T-helper 2 cell treated with Interferon-gamma antibody and Interleukin-4, amounts not matched to agents 100 ng/mL and 5 ng/mL, for 36 hours (primary cell): ENCODE results near the gene ABHD11. TPM values are rescaled to one million over a fixed set of nuclear protein-coding genes. Genes with fewer than 3 reads are reported as not detected.
"Not testable (repeated sequence)": the region's sequence is repeated elsewhere in the genome, so short reads cannot be mapped to it uniquely, and the experiment has no call there.

Experiments
- intact Hi-C: fragments of 100-400 bp; cut with micrococcal nuclease; formaldehyde crosslinking; loops from one replicate; pipeline ENCODE4 v1.15.1; 2023
- total RNA-seq: library from RNA; stranded (reverse); gene quantifications from 2 replicates; pipeline ENCODE4 v1.2.3, GENCODE V29; 2022

Gene ABHD11
- total RNA-seq, 1 donor from 2014 or later = 17.9 TPM

DNA sequence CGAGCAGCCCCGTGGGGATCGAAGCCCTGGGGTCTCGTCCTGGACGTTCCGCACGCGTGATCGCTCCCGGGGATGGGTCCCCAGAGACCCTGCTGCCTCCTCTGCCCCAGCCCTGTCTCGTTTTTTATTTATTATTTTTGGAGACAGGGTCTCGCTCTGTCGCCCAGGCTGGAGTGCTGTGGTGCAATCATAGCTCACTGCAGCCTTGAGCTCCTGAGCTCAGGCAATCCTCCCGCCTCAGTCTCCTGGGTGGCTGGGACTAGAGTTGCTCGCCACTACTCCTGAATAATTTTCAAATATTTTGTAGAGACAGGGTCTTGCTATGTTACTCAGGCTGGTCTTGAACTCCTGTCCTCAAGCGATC, 18.8 kb downstream of the ABHD11 start:
- intact Hi-C loops = loop anchor here (2.0 to 5.0 kb wide), 2 partner anchors 19 to 97 kb away; partner anchors contain the start of genes ABHD11 and MLXIPL

DNA sequence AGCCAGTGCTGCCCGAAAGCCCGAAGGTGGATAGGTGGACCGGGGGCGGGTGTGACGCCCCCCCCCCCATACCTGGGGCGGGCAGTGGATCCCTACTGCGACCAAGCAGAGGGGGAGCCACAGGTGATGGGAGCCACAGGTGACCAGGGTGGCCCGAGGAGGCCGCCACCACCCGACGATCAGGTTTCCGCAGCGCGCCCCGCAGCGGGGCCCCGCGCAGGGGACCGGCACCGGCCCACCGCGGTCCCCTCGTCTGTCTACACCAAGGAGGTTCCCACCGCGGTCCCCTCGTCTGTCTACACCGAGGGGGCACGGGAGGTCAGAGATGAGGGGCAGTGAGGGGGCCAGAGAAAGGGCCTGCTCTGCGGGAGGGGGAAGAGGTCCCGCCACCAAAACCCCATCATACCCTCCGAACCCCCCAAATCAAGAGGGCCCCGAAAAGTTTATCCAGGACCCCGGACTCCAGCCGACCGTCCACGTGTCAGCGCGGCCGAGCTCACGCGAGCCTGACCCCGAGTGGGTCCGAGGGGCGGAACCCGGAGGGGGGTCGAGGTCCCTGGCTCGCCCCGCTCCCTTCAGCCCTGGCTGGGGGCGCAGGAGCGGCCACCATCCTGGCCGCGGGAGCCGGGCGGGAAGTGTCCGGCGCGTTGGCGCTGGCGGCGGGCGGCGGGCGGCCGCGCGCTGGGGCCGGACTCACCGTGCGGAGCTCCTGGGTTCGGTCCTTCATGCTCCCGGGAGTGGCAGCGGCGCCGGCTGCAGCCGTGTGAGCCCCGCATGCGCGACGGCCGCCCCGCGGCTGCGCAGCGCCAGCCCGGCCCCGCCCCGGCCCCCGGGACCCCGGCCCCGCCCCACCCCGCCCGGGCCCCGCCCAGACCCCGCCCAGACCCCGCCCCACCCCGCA, 19.4 kb downstream of the ABHD11 start, which contains the start of gene STX1A:
STX1A (minus strand) TSS at position 765 of the 901 bp plus-strand sequence; CDS start at position 727, 38 bp downstream.
- intact Hi-C loops = loop anchor here (1.0 to 5.0 kb wide), 5 partner anchors 20 to 197 kb away; partner anchors contain the start of genes ABHD11, BAZ1B, BUD23 and DNAJC30

DNA sequence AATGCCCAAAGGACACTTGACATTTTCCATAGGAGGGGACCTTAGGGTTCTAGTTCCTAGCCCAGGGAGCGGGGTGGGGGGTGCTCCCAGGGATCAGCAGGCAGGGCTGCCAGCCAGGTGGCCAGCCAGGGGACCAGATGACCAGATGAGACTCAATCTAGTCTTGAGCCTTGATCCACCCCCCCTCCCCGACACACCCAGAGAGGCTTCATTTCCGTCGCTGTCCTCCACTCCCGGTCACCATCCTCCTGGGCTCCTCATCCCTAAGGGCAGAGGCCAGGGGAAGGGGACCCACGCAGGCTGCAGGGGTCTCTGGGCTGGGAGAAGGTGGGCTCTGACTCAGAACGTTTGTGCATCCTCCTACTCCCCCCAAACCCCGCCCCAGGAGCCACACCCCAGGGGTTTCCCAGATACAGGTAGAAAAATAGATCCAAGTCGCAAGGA, 20.1 kb downstream of the ABHD11 start:
- intact Hi-C loops = loop anchor here (1.0 to 5.0 kb wide), 5 partner anchors 20 to 196 kb away; partner anchors contain the start of genes ABHD11, BAZ1B, BUD23 and DNAJC30

DNA sequence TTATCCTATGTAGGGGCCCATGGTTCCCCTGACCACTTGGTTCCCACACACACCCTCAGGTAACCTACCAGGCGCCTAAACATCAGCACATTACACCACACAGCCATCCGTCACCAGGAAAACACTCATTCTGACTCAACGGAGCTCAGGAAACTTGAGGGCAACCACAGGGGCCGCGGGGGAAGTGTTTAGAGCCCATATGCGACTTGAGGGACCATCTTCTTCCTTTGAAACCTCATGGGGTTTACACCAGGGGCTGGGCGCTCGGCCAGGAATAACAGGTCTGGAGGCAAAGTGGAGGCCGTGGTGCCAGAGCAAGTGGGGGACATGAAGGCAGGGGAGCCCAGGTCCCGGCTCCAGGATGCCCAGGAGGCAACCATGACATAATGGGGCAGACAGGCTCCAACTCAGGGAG, 20.6 kb downstream of the ABHD11 start:
- intact Hi-C loops = loop anchor here (1.0 to 5.0 kb wide), 5 partner anchors 21 to 196 kb away; partner anchors contain the start of genes ABHD11, BAZ1B, BUD23 and DNAJC30

DNA sequence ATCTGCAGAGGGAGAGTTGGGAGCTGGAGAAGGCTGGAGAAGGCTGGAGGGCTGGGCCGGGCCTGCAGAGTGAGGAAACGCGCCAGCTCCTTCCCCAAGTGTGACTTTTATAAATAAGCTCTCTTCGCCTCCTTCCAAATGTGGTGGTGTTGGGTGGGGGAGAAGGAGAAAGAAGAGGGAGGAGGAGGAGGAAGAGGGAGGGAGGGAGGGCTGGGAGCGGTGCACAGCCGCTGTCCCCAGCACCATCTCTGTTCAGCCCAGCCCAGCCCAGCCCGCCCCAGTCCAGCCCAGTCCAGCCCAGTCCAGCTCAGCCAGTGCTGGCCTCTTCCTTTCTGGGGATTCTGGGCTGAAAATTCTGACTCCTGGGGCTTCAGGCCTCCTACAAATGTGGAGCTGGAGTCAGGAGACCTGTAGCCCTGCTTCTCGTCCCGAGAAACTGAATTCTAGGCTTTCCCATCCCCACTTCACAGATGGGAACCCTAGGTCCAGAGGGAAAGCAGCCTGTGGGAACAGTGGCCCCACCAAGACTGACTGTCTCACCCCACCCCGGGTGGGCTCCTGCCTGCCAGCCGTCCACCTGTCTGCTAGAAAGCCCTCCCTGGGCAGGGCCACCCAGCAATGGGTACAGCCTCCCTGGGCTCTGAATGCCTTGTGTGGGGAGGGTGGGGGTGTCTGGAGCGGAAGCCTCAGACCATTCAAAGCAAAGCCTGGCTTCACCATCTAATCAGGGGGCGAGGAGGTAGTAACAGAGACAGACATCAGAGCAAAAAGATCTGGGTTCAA, 21.4 kb downstream of the ABHD11 start:
- intact Hi-C loops = loop anchor here (5.0 kb wide), 1 partner anchor 95 kb away; the partner anchor contains the start of gene MLXIPL

DNA sequence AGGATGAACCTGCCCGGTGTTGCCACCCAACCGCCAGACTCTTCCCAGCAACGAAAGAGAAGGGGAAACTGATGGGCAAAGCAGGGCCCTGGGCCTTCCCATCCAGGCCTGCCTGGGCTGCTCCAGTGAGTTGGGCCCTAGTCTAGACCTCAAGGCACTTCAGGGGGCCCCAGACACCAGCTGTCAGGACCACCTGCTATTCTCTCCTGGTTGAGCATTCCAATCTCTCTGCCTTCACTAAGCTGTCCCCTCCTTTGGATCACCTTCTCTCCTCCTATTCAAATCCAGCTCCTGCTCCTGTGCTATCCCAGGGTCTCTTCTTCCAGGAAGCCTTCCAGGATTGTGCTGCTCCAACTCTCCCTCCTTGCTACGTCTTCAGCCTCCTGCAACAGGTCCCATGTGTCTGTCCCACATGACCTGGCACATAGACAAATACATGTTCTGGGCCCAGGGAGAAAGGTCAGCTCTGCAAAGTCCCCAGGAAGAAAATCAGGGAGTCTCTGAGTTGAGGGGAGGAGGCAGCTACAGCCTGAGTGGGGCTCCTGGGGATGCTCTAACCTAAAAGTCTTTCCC, 22.2 kb downstream of the ABHD11 start:
- intact Hi-C loops = loop anchor here (1.0 to 5.0 kb wide), 2 partner anchors 12 to 94 kb away; partner anchors contain the start of gene MLXIPL

DNA sequence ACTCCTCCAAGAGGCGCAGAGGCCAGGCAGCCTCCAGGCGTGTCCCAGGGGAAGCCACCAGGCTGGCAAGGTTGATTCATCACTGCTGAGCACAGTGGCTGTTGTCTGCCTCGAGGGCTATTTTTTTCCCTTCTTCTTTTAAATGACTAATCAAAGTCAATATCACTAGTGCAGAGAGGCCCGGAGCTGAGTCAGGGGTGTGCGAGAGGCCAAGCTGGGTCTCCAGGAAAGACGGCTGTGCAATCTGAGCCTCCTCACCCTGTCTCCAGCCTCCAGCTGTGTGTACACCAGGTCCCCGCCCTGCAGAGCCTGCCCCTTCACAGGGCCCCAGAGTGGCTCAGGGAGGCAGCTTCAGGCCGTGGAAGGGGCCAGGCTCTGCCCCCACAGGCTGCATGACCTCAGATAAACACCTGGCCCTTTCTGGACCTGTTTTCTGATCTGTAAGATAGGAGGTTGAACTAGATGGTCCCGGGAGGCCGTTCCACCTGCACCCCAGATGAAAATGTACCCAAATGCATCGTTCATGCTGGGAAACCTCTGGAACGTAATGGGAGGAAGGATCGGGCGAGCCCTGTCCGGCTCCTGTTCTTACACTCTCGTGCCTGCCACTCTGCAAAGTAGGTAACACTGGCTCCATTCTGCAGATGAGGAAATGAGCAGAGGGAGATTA, 22.8 kb downstream of the ABHD11 start:
- intact Hi-C loops = loop anchor here (1.0 to 5.0 kb wide), 2 partner anchors 11 to 93 kb away; partner anchors contain the start of gene MLXIPL

DNA sequence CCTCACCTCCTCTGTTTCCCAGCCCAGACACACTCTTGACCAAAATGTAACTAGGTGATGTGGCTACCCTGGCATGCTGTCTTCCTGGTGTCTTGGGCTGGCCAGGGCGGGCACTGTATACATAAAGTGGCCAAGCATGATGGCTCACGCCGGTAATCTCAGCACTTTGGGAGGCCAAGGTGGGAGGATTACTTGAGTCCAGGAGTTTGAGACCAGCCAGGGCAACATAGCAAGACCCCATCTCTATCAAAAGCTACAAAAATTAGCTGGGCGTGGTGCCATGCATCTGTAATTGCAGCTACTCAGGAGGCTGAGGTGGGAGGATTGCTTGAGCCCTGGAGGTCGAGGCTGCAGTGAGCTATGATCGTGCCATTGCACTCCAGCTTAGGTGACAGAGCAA, 25.3 kb downstream of the ABHD11 start:
- intact Hi-C loops = not testable (repeated sequence)

DNA sequence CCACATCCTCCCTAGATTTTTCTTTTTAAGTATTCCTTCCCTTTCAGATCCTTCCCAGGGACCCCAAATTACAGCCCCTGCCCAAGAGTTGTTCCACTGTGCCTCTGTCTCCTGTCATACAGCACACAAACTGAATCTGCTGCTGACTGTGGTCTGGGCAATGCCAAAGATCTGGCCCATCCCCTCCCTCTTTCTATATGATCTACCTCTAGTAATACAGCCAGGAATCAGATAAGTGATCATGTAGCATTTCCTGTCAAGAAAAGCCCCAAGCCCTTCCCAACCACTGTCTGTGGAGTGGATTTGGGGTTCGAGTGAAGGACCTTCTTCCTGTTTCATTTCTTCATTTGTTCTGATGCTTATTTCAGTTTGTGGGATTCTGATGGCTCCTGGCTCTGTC, 25.8 kb downstream of the ABHD11 start:
- intact Hi-C loops = no loop called here

DNA sequence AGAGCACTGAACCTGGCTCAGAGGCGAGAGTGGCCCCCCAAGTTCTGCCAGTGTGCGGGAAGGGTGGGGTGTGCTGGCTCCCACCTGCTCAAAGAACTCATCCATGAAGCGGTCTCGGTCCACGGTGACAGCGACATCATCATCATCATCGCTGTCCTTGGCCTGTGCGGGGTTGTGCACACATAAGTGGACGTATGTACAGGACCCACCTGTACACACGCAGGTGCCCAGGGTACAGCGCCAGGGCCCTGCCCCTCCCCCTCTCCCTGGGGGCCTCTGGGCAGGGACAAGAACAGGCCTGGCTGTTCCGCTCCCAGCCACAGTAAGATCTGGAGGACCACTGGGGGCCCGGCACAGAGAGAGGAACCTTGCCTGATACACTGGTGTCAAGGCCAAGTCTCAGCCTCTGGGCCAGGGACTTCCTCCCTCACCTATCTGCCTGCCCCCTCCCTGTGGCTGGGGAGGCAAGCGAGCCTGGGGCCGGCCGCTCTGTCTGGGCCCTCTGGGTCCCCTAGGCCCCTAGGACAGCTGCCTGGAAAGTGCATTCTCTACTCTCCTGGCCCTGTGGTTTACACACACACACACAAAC, 29.5 kb downstream of the ABHD11 start:
- intact Hi-C loops = no loop called here

DNA sequence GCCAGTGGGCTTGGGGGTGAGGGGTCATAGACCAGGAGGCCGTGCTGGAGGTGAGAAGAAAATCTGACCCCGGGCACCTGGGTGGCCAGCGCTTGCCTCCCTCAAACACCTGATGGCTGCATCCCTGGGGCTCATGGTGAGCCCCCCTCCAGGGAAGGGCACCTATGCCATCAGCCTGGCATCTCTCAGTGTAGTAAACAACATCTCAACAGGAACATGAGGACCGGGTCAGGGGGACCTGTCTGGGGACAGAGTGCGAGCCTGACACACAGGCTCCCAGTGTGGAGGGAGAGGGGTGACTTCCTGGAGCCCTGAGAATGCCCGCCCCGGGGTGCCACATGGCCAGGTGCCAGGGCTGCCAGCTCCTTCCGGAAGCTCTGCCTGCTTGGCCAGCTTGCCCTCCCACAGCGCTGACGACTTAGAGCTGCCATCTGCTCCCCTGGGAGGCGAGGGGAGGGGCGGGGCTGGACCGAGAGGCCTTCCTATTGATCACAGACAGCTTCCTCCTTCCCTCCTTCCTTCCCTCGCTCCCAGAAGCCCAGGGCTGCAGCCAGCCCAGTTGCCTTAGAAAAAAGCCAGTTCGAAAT, 31.5 kb downstream of the ABHD11 start:
- intact Hi-C loops = no loop called here

DNA sequence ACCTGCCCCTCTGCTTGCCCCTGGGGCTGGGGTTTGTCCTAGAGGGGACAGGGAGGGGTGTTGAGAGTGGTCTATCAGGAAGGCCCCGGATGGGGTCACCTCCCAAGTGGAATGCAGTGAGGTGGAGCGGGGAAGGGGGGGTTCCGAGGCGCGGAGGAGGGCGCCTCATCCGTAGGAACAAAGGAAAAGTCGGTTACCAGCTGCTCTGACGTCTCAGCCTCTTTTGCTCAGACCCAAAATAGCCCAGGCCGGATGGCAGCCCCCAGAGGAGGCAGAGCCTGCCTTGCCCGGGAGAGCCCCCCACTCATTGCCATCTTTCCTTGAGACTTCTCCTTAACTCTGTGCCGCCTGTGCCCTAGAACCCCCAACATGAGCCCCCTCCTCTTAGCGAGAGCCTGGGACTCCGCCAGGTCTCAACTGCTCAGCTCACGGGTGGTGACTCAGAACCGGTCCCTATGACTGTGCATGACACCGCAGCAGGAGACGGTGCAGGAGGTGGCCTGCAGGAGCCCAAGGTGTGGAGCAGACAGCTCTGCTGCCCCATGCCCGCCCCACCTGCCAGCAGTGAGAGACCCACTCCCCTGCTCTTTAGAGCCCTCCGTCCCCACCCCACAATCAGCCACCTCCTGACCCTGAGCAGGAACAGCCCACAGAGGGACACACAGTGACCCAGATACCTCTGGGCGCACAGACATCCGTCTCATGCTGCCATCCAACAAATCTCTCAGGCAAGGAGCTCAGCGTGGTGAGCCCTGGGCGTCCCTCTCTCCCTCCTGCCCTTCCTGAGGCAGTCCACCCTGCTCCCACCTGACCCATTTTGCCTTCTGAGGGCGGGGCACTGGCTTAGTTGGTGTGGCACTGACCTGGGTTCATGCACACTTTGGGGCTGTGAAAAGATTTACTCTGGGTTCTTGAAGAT, 32.2 kb downstream of the ABHD11 start:
- intact Hi-C loops = no loop called here

DNA sequence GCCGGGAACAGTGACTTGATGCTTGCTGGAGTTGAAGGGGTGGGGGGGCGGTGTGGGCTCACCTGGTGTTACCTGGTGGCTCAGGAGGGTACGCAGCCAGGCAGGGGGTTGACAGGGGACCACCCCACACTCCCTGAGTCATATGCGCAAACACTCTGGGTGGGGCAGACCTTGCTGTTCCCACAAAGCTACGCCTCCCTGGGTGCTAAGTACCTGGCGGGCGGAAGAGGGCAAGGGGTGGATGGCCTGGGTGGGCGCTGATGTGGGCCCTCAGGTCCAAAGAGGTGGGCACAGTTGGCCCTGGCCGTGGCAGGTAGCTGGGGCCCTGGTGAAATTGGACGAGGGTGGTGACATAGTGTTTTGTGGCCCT, 33.1 kb downstream of the ABHD11 start:
- intact Hi-C loops = no loop called here

DNA sequence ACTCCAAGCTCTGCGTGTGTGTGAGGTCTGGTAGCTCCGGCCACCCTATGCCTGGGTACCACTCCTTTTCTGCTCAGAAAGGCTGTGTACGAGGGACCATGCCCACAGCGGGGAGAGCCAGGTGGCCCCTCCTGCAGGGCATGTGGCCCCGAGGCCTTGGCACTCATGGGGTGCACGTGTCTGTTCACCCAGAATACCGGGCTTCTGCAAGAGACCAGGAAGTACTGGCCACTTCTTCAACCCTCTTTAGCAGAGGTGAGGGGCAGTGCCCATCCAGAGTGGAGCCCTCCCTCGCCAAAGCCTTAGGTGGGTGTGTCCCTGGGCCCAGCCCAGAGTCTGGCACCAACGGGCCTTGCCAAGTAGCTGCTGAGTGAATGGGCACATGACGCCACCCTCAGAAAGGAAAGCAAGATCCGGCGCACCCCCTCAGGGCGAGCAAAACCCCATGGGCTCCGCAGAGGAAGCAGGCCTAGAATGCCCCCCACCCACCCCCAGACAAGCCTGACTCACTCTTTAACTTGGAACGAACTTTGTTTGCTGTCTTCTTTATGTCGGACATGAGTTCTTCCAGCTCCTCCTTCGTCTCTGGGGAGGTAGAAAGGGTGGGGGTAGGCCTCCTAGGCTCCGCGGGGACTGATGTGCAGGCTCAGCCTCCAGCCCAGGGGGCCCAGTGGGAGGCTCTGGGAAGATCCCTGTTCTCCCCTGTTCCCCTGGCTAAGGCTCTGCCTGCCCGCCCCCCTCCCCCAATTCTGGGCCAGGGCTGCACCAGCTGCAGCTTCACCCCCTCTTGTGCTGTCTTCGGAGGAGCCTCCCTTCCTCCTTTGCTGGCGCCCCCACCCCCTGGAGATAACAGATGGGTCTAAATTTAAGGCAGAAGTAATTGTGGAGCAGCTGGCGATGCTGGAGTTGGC, 33.7 kb downstream of the ABHD11 start:
- intact Hi-C loops = loop anchor here (1.0 kb wide), 1 partner anchor 11 kb away; no protein-coding TSS in a partner anchor

DNA sequence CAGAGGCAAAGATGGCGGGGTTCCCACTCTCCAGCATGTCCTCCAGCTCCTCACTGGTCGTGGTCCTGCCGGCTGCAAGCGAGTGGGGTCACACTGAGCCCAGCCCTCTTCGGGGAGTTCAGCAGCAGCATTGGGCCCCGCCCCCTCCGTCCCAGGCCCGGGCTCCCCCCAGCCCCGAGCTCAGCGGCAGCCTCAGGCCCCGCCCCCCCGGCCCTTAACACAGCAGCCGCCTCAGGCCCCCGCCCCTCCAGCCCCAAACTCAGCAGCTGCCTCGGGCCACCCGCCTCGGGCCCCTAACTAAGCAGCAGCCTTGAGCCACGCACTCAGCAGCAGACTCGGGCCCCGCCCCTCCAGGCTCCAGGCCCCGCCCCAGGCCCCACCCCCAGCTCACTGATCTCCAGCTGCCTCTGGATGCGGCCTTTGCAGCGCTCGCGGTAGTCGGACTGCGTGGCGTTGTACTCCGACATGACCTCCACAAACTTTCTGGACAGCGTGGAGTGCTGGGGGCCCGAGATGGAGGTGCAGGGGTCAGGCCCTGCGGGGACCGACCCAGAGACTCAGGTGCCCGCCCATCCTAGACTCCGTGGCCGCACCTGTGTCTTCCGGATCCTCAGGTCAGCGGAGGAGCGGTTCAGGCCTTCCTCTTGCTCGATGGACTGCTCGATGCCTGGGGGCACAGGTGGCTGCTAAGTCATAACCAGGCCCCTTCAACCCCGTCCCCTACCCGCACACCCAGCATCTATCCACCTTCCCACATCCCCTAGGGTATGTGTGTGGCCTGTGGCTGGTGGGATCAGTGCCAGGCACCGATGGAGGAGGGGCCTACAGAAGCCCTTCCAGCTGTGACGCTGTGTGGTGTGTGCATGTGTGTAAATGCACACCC, 34.6 kb downstream of the ABHD11 start:
- intact Hi-C loops = loop anchor here (1.0 kb wide), 1 partner anchor 12 kb away; no protein-coding TSS in a partner anchor

DNA sequence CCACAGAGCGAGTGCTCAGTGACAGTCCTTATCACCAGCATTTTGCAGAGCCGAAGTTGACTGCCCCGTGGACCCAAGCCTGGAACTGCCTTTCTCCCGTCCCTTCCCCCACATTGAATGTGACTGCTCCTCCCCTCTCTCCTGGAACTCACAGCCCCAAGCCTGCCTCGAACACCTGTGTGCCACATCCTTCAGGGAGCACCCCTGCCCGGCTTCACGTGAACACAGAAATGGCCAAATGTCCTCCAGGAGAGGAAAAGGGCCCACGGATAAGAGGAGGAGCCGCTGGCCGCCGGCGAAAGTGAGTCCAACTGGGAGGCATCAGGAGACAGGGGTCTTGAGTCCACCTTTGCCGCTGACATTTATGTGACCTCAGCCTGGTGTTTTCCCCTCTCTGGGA, 35.4 kb downstream of the ABHD11 start:
- intact Hi-C loops = no loop called here

DNA sequence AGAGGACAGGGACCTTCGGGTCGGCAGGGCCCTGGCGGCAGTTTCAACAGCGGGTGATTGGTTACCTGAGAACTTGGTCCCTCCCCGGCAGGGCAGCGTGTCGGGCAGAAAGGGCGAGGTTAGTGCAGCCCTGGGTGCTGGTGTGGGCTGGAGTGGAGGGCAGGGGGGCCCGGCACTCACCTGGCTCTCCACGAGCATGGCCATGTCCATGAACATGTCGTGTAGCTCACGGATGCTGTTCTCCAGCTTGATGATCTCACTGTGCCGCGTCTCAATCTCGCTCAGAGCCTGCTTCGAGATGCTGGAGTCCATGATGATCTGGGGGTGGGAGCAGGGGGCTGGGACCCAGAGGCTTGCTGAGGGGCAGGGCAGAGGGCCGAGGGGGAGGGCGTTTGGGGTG, 35.9 kb downstream of the ABHD11 start:
- intact Hi-C loops = no loop called here
